Measurements from ENCODE around the gene MAPK12. TPM values are rescaled to one million over a fixed set of nuclear protein-coding genes. Genes with fewer than 3 reads are reported as not detected.
A peak's percentile ranks its signal among the peaks of the same experiment; 100 is the strongest.

Gene MAPK12
- total and polyA plus RNA-seq, 2 experiments from 2014 or later: 20.7 to 28.7 TPM

DNA sequence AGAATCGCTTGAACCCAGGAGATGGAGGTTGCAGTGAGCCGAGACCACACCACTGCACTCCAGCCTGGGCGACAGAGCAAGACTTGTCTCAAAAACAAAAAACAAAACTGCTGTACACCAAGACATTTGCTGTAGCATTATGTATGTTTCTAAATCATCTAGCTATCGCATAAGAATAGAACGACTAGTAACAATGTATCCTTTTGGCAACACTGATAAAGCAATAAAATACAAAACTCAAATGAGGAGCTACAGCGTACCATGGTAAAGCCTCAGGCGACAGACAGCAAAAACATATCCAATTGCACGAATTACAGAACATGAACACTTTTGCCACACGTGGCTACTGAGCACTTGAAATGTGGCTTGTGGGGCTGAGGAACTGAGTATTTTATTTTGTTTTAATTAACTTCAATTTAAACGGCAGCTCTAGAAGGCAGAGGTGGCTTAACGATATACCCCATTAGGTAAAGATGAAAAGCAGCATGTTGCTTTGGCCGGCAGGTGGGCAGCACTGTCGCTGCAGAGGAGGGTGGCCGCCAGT lies 19.0 kb downstream of the MAPK12 start:
- TF ChIP-seq EZH2phosphoT487 (IDR thresholded peaks at IDR 0.05; ENCODE audit: insufficient read depth, low read depth) (no peak), EZH2 (IDR thresholded peaks at IDR 0.05; ENCODE audit: insufficient read depth, poor library complexity, severe bottlenecking) (no peak)
- Histone ChIP-seq H3K27ac (no peak overlapping the region), H3K9me3 (ENCODE audit: low read depth) (no peaks in the 10 kb centered on the region), H3F3A (ENCODE audit: insufficient read depth) (no peaks in the 10 kb centered on the region), H3K4me1 (ENCODE audit: insufficient read depth) (peaks cover 12% of the 10 kb centered on the region; the same call in 1 of the 2 replicates), H3K9ac (peak overlapping the region; percentile 92), H3K9me2 (ENCODE audit: insufficient read depth) (no peaks in the 10 kb centered on the region), H3K27me3 (replicated peaks; ENCODE audit: insufficient read depth) (no peaks in the 10 kb centered on the region), H3K79me2 (ENCODE audit: insufficient read depth) (peaks cover 93% of the 10 kb centered on the region), H3K4me2 (ENCODE audit: unreplicated experiment) (peak overlapping the region; percentile 80), H3K36me3 (ENCODE audit: low read depth) (no peaks in the 10 kb centered on the region), H3K4me3 (peak overlapping the region; percentile 94), H4K20me1 (ENCODE audit: insufficient read depth) (no peaks in the 10 kb centered on the region), H2AFZ (no peak overlapping the region)
- WGBS, 2 experiments (ENCODE audit: low coverage in 1 of 2, low lambda C conversion rate in 2 of 2, missing lambda C conversion rate in 2 of 2): 25 to 27% methylated on average over 14 of the region's 14 CpGs
- in situ Hi-C loops (cut with MboI): no loop called here
- peak; percentile 37 for DNase-seq

- DNase-seq: no peak
- no peaks in the 10 kb centered on the region for H3K9me3 ChIP-seq (ENCODE audit: low read depth)
- 76 to 78% methylated on average over 8 to 9 of the region's 9 CpGs for WGBS, 2 experiments (ENCODE audit: low coverage in 1 of 2, low lambda C conversion rate in 2 of 2, missing lambda C conversion rate in 2 of 2)
- H3K79me2 ChIP-seq (ENCODE audit: insufficient read depth): peaks cover 90% of the 10 kb centered on the region
- no peak overlapping the region for H3K27ac ChIP-seq
- no peaks in the 10 kb centered on the region for H3K36me3 ChIP-seq (ENCODE audit: low read depth)
- H3K4me3 ChIP-seq: no peak overlapping the region
- no peak overlapping the region for H3K4me2 ChIP-seq (ENCODE audit: unreplicated experiment)
- no peaks in the 10 kb centered on the region for H3K27me3 ChIP-seq (replicated peaks; ENCODE audit: insufficient read depth)
- peaks cover 12% of the 10 kb centered on the region; the same call in 1 of the 2 replicates for H3K4me1 ChIP-seq (ENCODE audit: insufficient read depth)
- no peak overlapping the region for H3K9ac ChIP-seq
- TF ChIP-seq EZH2 (IDR thresholded peaks at IDR 0.05; ENCODE audit: insufficient read depth, poor library complexity, severe bottlenecking) (no peak), EZH2phosphoT487 (IDR thresholded peaks at IDR 0.05; ENCODE audit: insufficient read depth, low read depth) (no peak)
- H3F3A ChIP-seq (ENCODE audit: insufficient read depth): no peaks in the 10 kb centered on the region
- H4K20me1 ChIP-seq (ENCODE audit: insufficient read depth): no peaks in the 10 kb centered on the region
- no peak overlapping the region for H2AFZ ChIP-seq
- in situ Hi-C loops (cut with MboI): no loop called here
- H3K9me2 ChIP-seq (ENCODE audit: insufficient read depth): no peaks in the 10 kb centered on the region
Observed at GRCh38 chr22:50238755-50239154, 22.7 kb downstream of the MAPK12 start.

DNA sequence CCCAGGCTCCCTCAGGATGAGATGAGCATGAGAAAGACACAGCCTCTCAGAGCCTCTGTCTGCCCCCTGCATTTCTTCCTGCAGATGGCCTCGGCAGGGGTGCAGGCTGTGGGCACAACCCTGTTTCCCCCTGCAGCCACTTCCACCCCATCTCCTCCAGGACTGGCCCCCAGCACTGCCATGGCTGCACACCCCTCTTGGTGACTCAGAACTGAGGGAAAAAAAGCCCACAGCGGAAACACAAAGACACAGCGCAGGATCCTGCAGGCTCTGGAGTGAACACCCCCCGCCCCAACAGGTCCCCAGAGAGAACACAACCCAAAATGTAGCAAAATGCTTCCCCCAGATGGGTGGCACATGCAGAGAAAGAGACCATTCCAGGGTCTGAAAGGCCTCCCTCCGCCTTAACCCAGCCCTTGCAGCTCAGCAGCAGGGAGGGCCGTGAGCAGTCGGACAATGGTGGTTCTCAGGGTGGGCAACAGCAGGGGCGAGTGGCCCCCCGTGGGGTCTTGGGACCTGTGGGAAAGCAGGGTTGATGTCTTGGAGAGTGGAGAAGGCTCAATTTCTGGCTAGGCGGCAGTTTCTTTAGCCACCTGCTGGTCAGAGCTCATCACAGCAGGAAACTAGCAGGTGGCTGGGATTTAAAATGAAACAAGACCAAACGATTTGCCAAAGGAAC lies 24.6 kb downstream of the MAPK12 start:
- Histone ChIP-seq H3K9ac (no peak overlapping the region), H2AFZ (no peak overlapping the region), H3K4me1 (ENCODE audit: insufficient read depth) (peaks cover 6% of the 10 kb centered on the region; the same call in 1 of the 2 replicates), H3F3A (ENCODE audit: insufficient read depth) (no peaks in the 10 kb centered on the region), H3K4me3 (no peak overlapping the region), H3K9me2 (ENCODE audit: insufficient read depth) (no peaks in the 10 kb centered on the region), H4K20me1 (ENCODE audit: insufficient read depth) (no peaks in the 10 kb centered on the region), H3K9me3 (ENCODE audit: low read depth) (no peaks in the 10 kb centered on the region), H3K27me3 (replicated peaks; ENCODE audit: insufficient read depth) (no peaks in the 10 kb centered on the region), H3K4me2 (ENCODE audit: unreplicated experiment) (no peak overlapping the region), H3K27ac (no peak overlapping the region), H3K36me3 (ENCODE audit: low read depth) (no peaks in the 10 kb centered on the region), H3K79me2 (ENCODE audit: insufficient read depth) (peaks cover 71% of the 10 kb centered on the region)
- DNase-seq: peak; percentile 36
- TF ChIP-seq EZH2 (IDR thresholded peaks at IDR 0.05; ENCODE audit: insufficient read depth, poor library complexity, severe bottlenecking): no peak
- TF ChIP-seq EZH2phosphoT487 (IDR thresholded peaks at IDR 0.05; ENCODE audit: insufficient read depth, low read depth): no peak
- WGBS, 2 experiments (ENCODE audit: low coverage in 1 of 2, low lambda C conversion rate in 2 of 2, missing lambda C conversion rate in 2 of 2): 65 to 74% methylated on average over 10 to 11 of the region's 11 CpGs
- in situ Hi-C loops (cut with MboI): no loop called here

GRCh38 chr22:50233223-50233622 lies 28.3 kb downstream of the MAPK12 start:
- H2AFZ ChIP-seq: no peak overlapping the region
- H3K36me3 ChIP-seq (ENCODE audit: low read depth): no peaks in the 10 kb centered on the region
- peaks cover 39% of the 10 kb centered on the region for H3K79me2 ChIP-seq (ENCODE audit: insufficient read depth)
- H3K9ac ChIP-seq: no peak overlapping the region
- H3K9me3 ChIP-seq (ENCODE audit: low read depth): no peaks in the 10 kb centered on the region
- no peak for DNase-seq
- no peak overlapping the region for H3K27ac ChIP-seq
- H3K4me1 ChIP-seq (ENCODE audit: insufficient read depth): no peaks in the 10 kb centered on the region
- no peaks in the 10 kb centered on the region for H3K9me2 ChIP-seq (ENCODE audit: insufficient read depth)
- TF ChIP-seq EZH2phosphoT487 (IDR thresholded peaks at IDR 0.05; ENCODE audit: insufficient read depth, low read depth): no peak
- TF ChIP-seq EZH2 (IDR thresholded peaks at IDR 0.05; ENCODE audit: insufficient read depth, poor library complexity, severe bottlenecking): no peak
- no peak overlapping the region for H3K4me2 ChIP-seq (ENCODE audit: unreplicated experiment)
- no peaks in the 10 kb centered on the region for H3K27me3 ChIP-seq (replicated peaks; ENCODE audit: insufficient read depth)
- in situ Hi-C loops (cut with MboI): no loop called here
- H3F3A ChIP-seq (ENCODE audit: insufficient read depth): no peaks in the 10 kb centered on the region
- no peaks in the 10 kb centered on the region for H4K20me1 ChIP-seq (ENCODE audit: insufficient read depth)
- H3K4me3 ChIP-seq: no peak overlapping the region
- 91% methylated on average over 18 of the region's 18 CpGs for WGBS, 2 experiments (ENCODE audit: low coverage in 1 of 2, low lambda C conversion rate in 2 of 2, missing lambda C conversion rate in 2 of 2)

Data from GM23248 (cell line).